CD4-positive, alpha-beta T cell treated with Interleukin-17A for 1 hour (primary cell): ENCODE measurements around the gene ATXN7L3B.
"Not testable (repeated sequence)": the region's sequence is repeated elsewhere in the genome, so short reads cannot be mapped to it uniquely, and the experiment has no call there.

Source experiments
- DNase-seq: peaks from one replicate; pipeline ENCODE4 v3.0.0-alpha.2; 2020

The ATXN7L3B gene, protein sequence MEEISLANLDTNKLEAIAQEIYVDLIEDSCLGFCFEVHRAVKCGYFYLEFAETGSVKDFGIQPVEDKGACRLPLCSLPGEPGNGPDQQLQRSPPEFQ

DNA sequence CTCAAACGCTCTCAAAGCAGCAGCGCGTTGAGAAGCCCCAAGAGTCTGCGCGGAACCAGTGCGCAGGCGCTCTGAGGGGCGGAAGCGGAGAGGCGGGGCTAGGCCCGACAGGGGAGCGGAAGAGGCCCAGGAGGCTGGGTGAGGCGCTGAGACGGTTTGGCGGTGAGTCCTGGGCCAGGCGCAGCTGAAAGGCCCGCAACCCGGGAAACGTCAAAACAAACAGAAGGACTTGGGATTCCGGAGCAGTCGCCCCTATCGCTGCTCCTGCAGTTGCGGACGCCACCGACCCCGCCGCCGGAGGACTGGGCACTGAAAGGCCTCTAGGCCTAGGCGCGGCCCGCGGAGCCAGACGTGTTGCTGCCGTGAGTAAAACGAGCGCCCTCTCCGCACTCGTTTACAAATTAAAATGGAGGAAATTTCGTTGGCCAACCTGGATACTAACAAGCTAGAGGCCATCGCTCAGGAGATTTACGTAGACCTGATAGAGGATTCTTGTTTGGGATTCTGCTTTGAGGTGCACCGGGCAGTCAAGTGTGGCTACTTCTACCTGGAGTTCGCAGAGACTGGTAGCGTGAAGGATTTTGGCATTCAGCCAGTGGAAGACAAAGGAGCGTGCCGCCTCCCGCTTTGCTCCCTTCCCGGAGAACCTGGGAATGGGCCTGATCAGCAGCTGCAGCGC, at the start of gene ATXN7L3B:
ATXN7L3B (plus strand) TSS at position 129 of the 679 bp plus-strand sequence; CDS start at position 407, 278 bp downstream.
- DNase-seq: peak; percentile 96

DNA sequence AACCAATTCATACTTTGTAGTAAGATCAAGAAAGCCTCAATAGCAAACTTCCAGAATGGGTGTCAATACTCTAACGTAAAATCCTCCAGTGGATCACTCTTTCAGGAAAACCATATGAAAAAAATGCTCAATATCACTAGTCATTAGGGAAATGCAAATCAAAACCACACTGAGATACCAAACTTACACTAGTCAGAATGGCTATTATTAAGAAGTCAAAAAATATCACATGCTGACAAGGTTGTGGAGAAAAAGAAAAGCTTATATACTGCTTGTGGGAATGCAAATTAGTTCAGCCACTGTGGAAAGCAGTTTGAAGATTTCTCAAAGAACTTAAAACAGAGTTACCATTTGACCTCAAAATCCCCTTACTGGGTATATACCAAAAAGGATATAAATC, 49.5 kb upstream of the ATXN7L3B start:
- DNase-seq: no peak

DNA sequence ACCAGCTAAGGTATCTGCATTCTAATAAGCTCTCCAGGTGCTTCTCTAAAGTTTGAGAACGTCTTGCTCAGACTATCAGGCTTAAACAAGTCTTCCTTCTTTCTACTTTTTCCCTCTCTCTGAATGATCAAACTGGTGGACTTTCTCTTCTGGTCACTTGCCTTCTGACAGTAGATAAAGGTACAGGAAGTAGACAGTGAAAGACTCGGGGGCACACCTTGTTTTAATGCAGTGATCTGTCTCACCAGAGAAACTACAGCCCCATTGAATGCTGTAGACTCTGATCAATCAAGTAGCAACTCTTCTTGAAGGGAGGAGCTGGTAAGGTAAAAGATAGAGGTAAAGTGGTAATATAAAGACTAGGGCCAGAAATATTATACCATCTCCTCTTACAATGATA, 48.1 kb upstream of the ATXN7L3B start:
- DNase-seq: no peak

DNA sequence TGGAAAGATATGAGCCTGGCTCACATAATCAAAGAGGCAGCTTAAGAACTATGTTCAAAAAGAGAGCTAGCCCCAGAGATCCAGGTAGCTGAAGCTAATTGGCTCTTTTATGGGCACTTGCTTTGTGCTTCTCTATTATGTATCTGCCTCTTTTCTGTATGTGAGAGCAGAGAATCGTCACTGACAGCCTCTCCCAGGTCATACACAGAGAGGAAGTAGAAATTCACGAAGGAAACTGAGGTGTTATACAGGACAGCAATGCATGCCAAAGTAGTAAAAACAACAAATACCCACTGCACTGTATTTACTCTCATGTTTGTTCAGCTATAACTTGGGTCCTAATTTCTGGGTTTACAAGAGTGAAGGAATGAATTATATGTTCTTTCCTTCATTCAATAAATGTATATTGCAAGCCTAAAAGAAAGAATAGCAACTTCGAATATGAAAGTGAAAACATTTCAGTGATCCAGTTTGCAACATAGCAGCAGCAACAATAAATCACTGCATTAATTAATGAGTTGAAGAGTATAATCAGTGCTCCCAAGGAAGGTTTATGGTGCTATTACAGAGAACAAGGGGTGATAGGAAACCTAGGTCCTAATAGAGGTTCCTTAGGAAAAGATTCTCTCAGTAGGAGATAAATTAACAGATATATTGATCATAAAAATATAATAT, 47.1 kb upstream of the ATXN7L3B start:
- DNase-seq: peak; percentile 27

DNA sequence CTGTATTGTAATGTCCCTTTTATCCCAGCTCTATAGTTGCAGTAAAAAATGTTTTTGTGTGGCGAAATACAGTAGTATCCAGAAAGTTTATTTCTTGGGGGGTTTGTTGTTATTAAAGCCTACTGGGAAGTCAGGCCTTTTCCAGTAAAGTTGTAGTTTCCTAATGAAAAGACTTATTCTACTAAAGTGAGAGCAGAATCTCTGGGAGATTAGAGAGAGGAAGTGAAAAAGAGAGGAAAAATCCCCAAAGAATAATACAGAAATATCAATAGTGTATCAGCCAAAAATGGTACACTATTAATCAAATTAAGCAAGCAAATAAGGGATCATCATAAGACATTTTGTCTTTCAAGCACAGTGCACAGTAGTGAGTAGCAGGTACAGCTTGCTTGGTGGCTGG, 46.3 kb upstream of the ATXN7L3B start:
- no peak for DNase-seq

DNA sequence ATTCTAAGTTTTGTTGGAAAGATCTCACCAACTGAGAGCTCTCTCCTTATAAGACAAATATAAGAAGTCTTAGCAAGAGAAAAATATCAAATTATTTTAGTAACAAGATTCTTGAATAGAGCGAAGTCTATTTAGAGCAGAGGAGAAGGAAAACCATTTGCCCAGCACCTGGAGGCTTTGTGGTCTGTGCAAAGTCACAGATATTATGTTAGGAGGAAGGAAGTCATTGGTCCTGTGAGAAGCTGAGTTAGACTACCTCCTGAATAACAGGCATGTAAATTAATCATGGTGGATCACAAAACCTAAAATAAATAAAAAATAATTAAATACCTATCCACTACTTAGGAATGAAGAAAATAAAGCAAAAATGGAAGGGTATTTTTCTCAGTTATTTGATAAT, 38.4 kb upstream of the ATXN7L3B start:
- no peak for DNase-seq

DNA sequence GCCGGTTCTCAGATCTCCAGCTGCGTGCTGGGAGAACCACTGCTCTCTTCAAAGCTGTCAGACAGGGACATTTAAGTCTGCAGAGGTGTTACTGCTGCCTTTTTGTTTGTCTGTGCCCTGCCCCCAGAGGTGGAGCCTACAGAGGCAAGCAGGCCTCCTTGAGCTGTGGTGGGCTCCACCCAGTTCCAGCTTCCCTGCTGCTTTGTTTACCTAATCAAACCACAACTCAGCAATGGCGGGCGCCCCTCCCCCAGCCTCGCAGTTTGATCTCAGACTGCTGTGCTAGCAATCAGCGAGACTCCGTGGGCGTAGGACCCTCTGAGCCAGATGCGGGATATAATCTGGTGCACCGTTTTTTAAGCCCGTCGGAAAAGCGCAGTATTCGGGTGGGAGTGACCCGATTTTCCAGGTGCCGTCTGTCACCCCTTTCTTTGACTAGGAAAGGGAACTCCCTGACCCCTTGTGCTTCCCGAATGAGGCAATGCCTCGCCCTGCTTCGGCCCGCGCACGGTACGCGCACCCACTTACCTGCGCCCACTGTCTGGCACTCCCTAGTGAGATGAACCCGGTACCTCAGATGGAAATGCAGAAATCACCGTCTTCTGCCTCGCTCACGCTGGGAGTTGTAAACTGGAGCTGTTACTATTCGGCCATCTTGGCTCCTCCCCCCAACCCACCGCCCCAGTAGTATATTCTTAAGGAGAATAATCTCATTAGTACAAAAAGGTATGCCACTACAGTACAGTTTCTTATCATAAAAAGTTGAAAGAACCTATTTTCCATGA, 28.6 kb upstream of the ATXN7L3B start:
- DNase-seq: not testable (repeated sequence)

DNA sequence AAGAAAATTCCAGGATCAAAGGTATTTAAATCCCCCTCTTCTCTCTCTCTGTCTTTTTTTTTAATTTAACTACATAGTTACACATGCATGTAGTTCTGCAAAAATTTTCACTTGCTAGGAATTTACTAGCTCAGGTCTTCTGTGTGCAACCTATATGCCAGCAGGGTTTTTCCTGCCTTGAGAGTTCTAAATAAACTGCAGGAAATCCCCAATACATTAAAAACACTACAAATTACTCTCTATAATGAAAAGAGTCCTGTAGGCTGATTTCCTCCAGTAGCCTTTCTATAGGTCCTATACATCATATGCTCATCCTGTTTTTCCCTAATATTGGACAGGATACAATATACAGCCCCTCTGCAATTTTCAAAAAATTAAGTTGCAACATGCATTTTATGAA, 27.7 kb upstream of the ATXN7L3B start:
- DNase-seq: no peak

DNA sequence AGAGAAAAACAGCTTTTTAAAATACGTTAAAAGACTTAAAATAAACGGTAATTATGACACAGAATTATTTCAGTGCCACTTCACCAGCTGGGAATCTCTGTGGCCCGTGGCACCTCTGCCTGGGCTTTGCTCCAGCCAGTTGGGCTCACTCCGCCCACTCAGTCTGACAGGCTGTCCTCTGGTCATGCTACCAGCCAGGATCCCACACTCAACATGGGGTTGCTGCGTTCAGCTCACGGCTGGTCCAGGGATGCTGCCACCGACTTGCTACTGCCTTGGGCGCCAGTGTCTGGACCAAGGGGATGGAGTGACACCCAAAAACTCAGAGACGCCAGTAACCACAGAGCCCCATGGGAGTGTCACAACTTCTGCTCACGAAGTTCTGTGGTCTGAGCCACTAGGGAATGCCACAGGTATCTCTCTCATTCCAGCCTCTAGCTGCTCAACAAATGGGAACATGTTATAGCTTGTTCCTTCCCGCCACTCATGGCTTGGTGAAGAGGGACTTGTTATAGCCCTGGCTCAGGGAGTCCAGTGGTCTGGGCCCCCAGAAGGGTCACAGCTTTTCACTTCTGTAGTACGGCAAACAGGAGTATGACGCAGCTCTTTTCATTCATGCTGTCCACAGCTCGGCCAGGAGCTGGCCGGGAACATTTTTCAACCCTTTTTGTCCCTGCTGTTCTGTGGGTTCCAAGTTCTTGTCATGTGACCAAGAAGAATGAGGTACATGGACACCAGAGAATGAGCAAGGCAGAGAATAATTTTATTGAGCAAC, 23.4 kb upstream of the ATXN7L3B start:
- no peak for DNase-seq

DNA sequence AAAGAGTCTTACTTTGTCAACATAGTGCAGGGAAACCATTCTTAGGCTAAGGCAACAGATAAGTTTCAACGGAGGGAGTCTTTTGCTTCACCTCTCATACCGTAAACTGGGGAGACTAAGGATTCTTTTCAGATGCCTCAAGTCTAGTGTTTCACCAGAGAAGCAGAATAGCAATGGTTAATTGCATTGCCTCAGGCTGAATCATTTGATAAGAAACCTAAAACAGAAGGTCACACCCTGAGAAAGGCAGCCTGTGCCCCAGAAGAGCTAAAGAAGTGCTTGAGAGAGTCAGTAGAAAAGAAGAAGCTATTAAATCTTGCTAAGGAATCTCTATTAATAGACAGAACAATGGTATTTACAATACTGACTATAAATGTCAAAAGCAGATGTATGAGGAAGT, 21.8 kb upstream of the ATXN7L3B start:
- DNase-seq: no peak

DNA sequence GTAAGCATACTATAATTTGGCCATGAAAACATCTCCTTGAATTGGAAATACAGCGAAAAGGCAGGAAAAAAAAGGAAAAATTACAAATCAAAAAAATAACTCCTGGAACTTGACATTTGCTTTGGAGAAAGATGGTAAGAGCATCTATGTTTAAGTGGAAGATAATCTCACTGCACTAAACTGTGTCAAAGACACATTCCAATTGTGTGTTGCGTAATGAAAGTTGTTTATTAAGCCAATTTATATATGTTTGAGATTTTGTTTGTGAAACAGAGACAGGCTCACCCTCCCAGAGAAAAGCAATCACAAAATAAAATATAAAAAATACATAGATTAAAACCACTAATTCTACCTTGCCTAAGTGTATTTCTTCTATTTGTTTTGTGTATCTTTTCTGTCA, 11.1 kb upstream of the ATXN7L3B start:
- no peak for DNase-seq

DNA sequence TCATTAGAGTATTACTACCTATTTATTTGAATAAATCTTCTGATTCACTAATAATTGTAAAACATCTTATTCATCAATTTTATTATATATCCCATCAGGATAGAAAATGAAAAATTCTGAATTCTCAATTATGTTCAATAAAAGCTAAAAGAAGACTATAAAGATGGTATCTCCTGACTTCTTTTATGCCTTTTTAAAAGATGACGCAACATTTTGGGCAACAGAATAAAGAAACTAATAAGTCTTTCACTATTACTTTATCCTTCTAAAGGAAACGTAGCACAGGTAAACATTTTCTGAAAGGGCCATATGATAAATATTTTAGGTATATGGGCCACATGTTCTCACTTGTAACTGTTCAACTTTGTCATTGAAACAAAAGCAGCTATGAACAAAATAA, 10.1 kb upstream of the ATXN7L3B start:
- no peak for DNase-seq

DNA sequence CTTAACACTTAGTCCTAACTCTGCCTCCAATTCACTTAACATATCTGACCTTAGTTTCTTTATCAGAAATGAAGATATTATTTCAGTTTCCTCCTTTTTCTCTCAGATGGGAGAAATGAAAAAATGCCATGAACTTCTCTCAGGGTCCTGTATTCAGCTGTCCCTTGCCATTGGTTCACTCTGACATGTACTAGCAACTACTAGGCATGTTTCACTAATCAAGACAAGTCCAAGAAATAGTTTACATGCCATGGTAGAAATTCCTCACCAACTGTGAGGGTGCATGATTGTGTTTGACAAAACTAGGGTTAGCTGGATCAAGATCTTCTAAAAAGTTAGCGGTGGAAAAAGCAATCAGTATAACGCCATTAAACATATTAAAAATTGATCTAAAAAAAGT, 7.0 kb upstream of the ATXN7L3B start:
- no peak for DNase-seq

DNA sequence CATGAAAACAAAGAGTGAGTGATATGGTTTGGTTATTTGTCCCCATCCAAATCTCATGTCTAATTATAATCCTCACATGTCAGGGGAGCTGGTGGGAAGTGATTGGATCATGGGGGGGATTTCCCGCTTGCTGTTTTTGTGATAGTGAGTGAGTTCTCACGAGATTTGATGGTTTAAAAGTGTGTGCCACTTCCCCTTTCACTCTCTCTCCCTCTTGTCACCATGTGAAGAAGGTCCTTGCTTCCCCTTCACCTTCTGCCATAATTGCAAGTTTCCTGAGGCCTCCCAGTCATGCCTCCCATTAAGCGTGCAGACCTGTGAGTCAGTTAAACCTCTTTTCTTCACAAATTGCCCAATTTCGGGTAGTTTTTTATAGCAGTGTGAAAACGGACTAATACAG, 2.1 kb upstream of the ATXN7L3B start:
- peak; percentile 27 for DNase-seq

DNA sequence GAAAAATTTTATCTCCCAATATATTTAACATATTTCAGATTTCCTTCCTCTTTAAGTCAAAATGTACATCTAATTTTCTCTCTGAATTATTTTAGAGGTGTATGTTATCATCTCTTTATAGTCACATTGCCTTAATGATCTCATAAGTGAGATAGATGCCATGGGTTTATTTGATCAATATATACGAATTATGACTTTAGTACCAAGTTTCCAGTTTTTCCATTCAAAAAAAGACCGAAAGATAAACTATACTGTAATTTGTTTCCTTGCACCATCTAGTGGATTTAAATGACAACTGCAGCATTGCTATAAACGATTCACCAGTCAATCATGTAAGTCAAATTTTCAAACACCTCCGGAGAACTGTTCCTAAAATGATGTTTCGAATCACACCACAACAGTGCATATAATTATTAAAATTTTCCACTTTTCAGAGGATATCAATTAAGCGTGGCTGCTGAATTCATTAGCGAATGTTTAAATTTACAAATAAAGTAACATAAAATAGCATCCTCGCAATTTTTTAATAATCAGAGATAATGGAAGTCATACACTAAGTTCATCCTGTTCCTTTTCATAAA, 419 bp upstream of the ATXN7L3B start:
- DNase-seq: peak; percentile 77

DNA sequence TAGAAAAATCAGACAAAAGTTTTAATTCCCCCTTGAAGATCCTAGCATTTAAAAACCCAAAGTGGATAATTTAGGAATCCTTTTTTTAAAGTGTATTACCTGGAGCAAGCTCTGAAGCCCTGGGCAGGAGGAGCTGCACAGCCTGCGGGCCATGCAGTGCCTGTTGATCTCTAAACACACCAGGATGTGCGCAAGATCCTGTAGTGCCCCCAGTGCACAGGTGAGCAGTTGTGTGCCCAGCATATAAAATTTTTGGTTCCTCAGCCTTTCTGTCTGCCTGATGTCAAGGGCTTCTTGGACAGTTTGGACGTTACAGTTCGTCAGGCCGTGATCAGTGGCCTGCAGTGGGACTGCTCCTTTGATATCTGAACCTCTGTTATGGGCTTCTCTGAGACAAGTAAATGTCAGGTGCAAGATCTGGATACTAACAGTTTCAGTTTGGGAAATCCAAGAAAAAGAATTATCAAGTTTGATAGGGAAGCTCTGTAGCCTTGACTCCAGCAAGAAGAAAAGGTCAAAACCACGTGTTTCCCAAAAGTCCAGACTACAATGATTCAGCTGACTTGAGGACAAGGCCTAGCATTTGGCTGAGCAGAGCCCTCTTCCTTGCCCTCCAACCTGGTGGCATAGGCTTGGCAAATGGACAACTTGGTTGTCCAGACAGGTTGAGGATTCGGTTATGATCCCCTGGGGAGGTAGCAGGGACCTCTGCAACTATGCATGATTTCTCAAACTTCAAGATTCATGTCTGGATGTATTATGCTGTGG, 1.0 kb downstream of the ATXN7L3B start:
- peak; percentile 63 for DNase-seq

DNA sequence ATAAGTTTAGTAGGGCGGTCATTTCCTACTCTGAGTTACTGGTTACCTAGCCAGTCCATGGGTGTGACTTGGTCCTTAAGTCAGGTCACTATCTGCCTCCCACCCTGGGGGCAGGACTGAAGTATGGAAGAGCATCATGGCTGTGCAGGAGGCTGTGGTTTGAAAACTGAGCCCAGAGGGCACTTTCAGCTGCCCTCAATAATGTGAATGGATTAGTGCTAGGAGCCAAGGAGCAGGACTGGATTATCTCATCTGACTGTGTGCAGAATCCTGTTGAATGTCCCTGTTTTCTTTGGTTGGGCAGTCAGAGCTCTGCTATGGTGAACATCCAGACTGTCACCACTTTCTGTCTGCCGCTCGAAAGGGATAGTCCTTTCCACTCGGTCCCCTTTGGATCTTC, 1.6 kb downstream of the ATXN7L3B start:
- DNase-seq: no peak

DNA sequence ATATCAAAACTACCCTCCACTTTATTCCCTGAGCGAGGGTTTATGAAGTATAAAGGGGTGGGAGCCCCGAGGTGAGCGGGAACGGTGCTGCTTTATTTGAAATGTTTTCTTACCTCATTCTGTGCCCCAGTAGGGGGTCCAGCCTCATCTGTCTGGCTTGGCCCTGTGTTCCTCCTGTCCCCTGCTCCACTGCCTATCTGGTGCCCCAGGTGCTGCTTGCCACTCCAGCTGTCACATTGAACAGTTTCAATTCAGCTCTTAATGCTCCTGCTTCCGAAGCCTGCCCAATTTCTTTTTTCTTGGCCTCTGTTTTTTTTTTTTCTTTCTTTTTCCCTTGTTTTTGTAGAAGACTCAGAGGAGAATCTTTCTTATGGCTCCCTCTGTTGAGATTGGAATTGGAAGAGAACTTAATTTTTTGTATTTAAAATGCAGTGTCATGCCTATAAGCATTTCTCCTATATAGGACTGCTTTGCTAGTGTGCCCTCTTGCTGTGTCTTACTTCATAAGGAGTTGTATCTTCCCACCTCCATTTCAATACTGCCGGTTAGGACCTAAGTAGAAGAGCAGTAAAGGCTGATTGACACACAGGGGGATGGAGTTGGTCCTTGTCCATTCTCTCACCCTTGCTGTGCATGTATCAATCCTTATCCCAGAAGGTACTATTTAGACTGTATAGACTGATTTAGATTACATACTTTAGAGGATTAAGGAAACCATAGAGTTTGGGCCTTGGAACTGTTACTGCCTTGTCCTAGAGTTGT, 2.3 kb downstream of the ATXN7L3B start:
- DNase-seq: no peak

DNA sequence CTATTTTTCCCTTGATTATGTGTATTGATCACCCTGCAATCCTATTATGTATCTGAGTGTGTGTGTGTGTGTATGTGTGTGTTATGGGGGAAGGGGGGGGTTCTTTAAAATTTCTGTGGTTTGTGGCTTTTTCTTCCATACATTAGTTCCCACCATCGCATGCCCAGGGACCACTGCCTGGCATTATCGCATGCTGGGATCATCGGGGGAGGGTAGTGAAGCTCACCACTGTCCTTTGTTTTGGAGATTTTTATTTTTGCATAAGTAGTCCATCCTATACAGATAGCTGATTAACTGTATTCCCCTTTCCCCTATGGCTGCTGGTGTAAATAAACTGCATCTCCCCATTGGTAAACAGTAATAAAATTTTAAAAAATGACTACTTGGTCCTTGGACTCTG, 3.4 kb downstream of the ATXN7L3B start:
- DNase-seq: no peak

DNA sequence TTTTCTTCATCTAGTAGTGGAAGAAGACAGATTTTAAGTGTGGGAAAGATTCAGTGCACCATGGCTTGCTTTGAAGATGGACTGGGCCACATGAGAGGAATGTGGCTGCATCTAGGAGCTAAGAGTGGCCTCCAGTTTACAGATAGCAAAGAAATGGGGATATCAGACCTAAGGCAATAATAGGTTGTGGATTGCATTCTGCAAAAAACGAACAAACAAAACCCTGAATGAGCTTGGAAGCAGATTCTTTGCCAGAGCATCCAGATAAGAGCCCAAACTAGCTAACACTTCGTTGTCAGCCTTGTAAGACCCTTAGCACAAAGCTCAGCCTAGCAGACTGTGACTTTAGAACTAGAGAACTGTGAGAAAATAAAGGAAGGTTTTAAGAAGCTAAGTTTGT, 9.6 kb downstream of the ATXN7L3B start:
- DNase-seq: no peak

DNA sequence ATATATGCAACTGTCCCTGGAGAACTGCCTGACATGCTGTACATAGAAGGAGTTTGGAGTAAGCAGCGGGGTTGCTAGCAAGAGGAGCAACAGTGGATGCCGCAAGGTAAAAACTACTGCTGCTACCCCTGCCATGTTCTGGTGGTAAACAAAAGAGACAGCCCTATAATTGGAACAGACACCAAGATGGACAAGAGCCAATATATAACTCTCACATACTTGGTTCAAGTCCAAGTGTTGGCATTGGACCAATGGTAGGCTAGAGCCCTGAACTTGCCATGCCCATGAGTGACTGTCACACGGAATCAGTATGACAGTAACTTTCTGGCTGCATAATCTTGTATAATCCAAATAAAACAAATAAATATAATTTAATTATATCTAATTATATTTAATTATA, 13.7 kb downstream of the ATXN7L3B start:
- DNase-seq: no peak
